ENCODE results near the gene RPUSD1.

- TF ChIP-seq CTCF (conservative IDR thresholded peaks at IDR 0.05 in 1 of 2, IDR thresholded peaks at IDR 0.05 in 1 of 2; ENCODE audit: low read depth in 1 of 2, low read length in 2 of 2) (no peak), EZH2 (IDR thresholded peaks at IDR 0.05; ENCODE audit: low read length, missing control alignments) (no peak)
Measured at GRCh38 chr16:828891-829290, 40.7 kb upstream of the RPUSD1 start.

Data from fibroblast of lung (primary cell).